HCT116 (cell line): Measurements from ENCODE around the gene LY86.

Experiments used
- CTCF ChIP-seq, 3 experiments: fragments of 200-600 bp in 1 of 3; sonication (generic) in 1 of 3; IDR thresholded peaks in 2 of 3; conservative IDR thresholded peaks in 1 of 3; 2 replicates each; pipeline ENCODE4 v1.5.1; 2012 to 2017; ENCODE audit warnings: low read depth in 2 of 3, low read length in 2 of 3, antibody characterized with exemption in 1 of 3, borderline replicate concordance in 1 of 3, control low read depth in 1 of 3, mild to moderate bottlenecking in 1 of 3, mixed read lengths in 1 of 3, mixed run types in 1 of 3, moderate library complexity in 1 of 3; ENCODE audit not compliant: insufficient read depth in 1 of 3
- EZH2 ChIP-seq: fragments of 200-600 bp; sonication (generic); IDR thresholded peaks from 2 replicates; pipeline ENCODE4 v1.6.1; 2017; ENCODE audit warnings: antibody characterized with exemption, mixed run types
- JUND ChIP-seq: IDR thresholded peaks from 2 replicates; pipeline ENCODE4 v1.6.1; 2012
- POLR2A ChIP-seq: IDR thresholded peaks from 2 replicates; pipeline ENCODE4 v1.7.0; 2011; ENCODE audit warnings: borderline replicate concordance; ENCODE audit not compliant: insufficient read depth, insufficient read length; ENCODE audit errors: extremely low read depth
- SIN3A ChIP-seq: IDR thresholded peaks from 2 replicates; pipeline ENCODE4 v1.6.1; 2012; ENCODE audit warnings: low read depth
- SP1 ChIP-seq: IDR thresholded peaks from 2 replicates; pipeline ENCODE4 v1.6.1; 2012; ENCODE audit warnings: low read depth

GRCh38 chr6:6649824-6650349, 61.4 kb downstream of the LY86 start:
- TF ChIP-seq EZH2 = no peak
- TF ChIP-seq CTCF (IDR thresholded peaks at IDR 0.05 in 2 of 3, conservative IDR thresholded peaks at IDR 0.05 in 1 of 3; ENCODE audit: borderline replicate concordance in 1 of 3, insufficient read depth in 1 of 3, low read depth in 2 of 3, low read length in 2 of 3) = no peak
- no peak for TF ChIP-seq POLR2A
- no peak for TF ChIP-seq SP1
- no peak for TF ChIP-seq SIN3A
- no peak for TF ChIP-seq JUND
